Thymus (tissue), 11 donors: ENCODE data around the gene CPM. TPM values are rescaled to one million over a fixed set of nuclear protein-coding genes. Genes with fewer than 3 reads are reported as not detected.
A peak's percentile ranks its signal among the peaks of the same experiment; 100 is the strongest.
"Not testable (repeated sequence)": the region's sequence is repeated elsewhere in the genome, so short reads cannot be mapped to it uniquely, and the experiment has no call there.

Experiments used
- DNase-seq, 9 donors: peaks; one replicate each; pipeline ENCODE4 v3.0.0-alpha.2; 2013; ENCODE audit warnings: low spot score in 9 of 9, low read depth in 6 of 9, missing footprints in 1 of 9
- H3K27ac ChIP-seq, 2 donors: one replicate each; pipeline ENCODE4 v1.5.1; 2013; ENCODE audit warnings: control low read depth in 1 of 2, low read depth in 1 of 2, low read length in 1 of 2, mild to moderate bottlenecking in 1 of 2, moderate library complexity in 1 of 2
- H3K27me3 ChIP-seq, 2 donors: one replicate each; pipeline ENCODE4 v1.5.1; 2013; ENCODE audit warnings: low read length in 1 of 2; ENCODE audit not compliant: control insufficient read depth in 2 of 2, insufficient read depth in 1 of 2
- H3K36me3 ChIP-seq, 2 donors: one replicate each; pipeline ENCODE4 v1.5.1; 2013; ENCODE audit warnings: low read length in 1 of 2, mild to moderate bottlenecking in 1 of 2, moderate library complexity in 1 of 2; ENCODE audit not compliant: control insufficient read depth in 2 of 2, insufficient read depth in 2 of 2
- H3K4me1 ChIP-seq, 2 donors: one replicate each; pipeline ENCODE4 v1.5.1; 2013; ENCODE audit warnings: low read length in 2 of 2; ENCODE audit not compliant: control insufficient read depth in 2 of 2, insufficient read depth in 2 of 2
- H3K4me3 ChIP-seq, 2 donors: one replicate each; pipeline ENCODE4 v1.5.1; 2013; ENCODE audit warnings: low read length in 2 of 2, control low read depth in 1 of 2, mild to moderate bottlenecking in 1 of 2
- H3K9me3 ChIP-seq, 2 donors: one replicate each; pipeline ENCODE4 v1.5.1; 2013; ENCODE audit warnings: low read length in 1 of 2, mild to moderate bottlenecking in 1 of 2; ENCODE audit not compliant: control insufficient read depth in 2 of 2, insufficient read depth in 1 of 2
- WGBS: extraction: QIAGEN DNeasy Blood & Tissue Kit; methylation state at CpG from one replicate; pipeline ENCODE4 v1.1.7; 2013; 5-methylcytosine and 5-hydroxymethylcytosine counted together
- polyA plus RNA-seq: library from polyadenylated mRNA; stranded (reverse); fragments of 200-250 nt; gene quantifications from one replicate; pipeline ENCODE4 v1.2.3, GENCODE V29; 2013
- total RNA-seq: library from RNA; stranded (reverse); fragments of 120-200 nt; gene quantifications from one replicate; pipeline ENCODE4 v1.2.4, GENCODE V29; 2013
- donor health status: healthy.

CPM gene
- total and polyA plus RNA-seq, 2 donors: 2.7 to 11.4 TPM

DNA sequence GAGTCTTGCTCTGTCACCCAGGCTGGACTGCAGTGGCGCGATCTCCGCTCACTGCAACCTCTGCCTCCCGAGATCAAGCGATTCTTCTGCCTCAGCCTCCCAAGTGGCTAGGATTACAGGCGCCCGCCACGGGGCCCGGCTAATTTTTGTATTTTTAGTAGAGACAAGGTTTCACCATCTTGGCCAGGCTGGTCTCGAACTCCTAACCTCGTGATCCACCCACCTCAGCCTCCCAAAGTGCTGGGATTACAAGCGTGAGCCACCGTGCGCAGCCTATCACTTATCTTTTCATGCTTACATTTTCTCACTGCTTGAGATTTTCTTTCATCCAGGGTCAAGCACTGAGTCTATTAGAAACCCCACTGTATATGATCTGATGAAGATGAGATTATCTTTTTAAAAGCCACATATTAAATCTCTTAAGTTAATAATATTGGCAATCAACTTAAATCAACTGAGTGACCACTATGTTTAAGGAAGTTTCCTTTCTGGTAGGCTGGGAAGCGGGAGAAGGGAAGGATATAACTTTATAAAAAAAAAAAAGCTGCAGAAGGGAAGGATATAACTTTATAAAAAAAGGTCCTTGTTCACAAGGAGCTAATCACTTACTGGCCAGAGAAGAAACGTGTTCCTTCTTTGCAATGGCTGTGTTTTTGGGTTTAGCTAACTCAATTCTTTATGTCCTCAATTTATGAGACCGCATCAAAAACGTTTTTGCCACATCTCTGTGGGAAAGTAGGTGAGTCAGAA, 126.3 kb downstream of the CPM start:
- Histone ChIP-seq H3K27me3 (no peaks in the 10 kb centered on the region), H3K9me3 (no peaks in the 10 kb centered on the region), H3K36me3 (peaks cover 9 to 17% of the 10 kb centered on the region in 2 donors), H3K4me1 (peaks cover 7 to 44% of the 10 kb centered on the region in 2 donors), H3K27ac (peak overlapping the region; percentile 100), H3K4me3 (peak overlapping the region; percentile 95 to 97)
- DNase-seq: peak in 1 of 9 donors; percentile 27
- 91% methylated on average over 18 of the region's 18 CpGs for WGBS

DNA sequence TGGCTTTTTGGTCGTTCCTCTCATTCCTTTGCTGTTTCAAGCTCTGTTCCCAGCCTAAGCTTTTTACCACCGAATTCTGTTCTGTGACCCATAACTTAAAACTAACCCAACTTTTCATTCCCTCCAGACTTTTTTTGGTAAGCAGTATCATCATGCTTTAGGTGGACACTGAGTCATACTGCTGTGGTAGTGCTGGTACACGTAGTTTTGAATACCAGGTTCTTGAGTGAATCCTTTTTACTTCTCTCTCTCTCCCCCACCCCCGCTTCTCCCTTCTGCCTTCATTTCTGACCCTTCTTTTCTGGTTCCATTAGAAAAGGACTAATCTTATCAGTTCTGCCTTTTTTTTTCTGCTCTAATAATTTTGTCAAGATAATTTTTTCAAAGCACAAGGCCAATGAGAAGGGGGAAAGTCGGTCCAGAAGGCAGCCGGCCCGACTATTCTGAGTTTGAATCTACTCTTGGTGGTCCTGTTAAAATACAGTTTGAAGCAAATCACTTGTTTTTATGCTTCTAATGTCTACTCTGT, 127.3 kb downstream of the CPM start:
- Histone ChIP-seq H3K27me3 (no peaks in the 10 kb centered on the region), H3K9me3 (no peaks in the 10 kb centered on the region), H3K36me3 (peaks cover 9 to 15% of the 10 kb centered on the region in 2 donors), H3K4me3 (no peak overlapping the region), H3K27ac (peak overlapping the region in 1 of 2 donors; percentile 83), H3K4me1 (peaks cover 7 to 44% of the 10 kb centered on the region in 2 donors)
- WGBS: 98% methylated on average over 7 of the region's 7 CpGs
- DNase-seq: no peak

DNA sequence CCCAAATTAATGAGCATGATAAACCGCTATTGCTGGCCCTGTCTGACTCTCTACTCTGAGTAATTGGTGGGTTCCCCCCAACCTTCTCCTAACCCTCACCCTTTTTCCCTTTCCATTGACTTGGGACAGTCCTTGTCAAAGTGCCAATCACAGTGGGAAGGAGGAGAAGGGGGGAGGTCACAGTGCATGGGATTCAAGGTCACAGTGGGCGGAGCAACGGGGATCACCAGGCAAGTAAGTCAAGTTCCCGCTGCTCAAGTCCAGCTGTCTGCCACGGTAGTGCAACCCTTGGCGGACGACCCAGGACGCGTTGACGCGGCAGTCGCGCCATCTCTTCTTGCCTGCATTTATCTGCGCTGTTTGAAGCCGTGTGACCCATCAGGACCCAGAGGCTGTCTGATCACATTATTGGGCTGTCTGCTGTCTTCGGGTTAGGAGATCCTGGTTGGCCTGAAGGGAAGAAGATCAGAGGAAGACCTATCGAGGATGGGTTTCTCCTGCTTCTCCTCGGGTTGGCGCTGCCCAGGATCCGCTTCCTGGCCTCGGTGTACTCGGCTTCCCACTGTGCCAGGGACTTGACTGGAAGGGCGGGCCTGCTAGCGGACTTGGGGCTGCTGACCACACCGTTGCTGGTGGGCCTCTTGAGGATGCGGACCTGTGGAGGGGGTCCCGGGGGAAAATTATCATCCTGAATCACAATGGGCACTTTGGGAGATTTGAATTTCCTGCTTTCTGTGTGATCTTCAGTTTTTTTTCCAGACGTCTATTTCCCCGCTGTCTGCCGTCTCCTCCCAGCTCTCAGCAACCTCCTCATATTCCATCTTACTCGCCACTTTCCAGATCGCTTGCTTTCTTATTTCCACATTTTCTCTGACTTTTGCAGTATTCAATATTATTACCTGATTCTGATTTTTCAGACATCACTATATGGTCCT, 128.0 kb downstream of the CPM start:
- no peak overlapping the region for H3K4me3 ChIP-seq
- peak in 3 of 9 donors; percentile 18 to 35 (median 35) for DNase-seq
- no peaks in the 10 kb centered on the region for H3K9me3 ChIP-seq
- peaks cover 8 to 9% of the 10 kb centered on the region in 2 donors for H3K36me3 ChIP-seq
- peaks cover 7 to 43% of the 10 kb centered on the region in 2 donors for H3K4me1 ChIP-seq
- peak overlapping the region; percentile 42 to 83 for H3K27ac ChIP-seq
- H3K27me3 ChIP-seq: no peaks in the 10 kb centered on the region
- WGBS: 94% methylated on average over 32 of the region's 32 CpGs

DNA sequence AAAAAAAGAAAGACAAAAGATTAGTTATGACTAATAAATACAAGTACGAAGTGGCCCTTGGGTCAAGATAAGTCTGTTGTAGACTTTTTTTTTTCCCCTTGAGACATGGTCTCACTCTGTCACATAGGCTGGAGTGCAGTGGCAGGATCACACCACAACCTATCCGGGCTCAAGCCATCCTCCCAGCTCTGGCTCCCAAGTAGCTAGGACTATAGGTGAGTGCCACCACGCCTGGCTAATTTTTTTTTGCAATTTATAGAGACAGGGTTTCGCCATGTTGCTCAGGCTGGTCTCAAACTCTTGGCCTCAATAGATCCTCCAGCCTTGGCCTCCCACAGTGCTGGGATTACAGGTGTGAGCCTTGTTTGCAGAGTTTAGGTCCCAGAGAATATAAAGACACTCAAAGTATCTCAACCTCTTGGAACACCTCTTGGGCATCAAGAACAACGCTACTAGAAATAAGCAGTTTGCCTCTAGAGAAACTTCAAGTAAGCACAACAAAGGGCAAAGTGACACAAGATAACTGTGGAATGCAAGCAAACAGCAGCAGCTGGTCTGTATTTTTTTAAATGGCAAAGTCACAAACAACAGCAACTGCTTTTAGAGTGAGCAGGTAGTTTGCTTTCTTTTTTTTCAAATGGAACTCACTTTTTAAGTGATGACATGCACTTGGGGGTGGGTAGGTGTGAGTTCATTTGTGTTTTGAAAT, 128.9 kb downstream of the CPM start:
- Histone ChIP-seq H3K9me3 (no peaks in the 10 kb centered on the region), H3K4me3 (no peak overlapping the region), H3K4me1 (peaks cover 7 to 39% of the 10 kb centered on the region in 2 donors), H3K36me3 (peaks cover under 1 to 5% of the 10 kb centered on the region in 2 donors), H3K27me3 (no peaks in the 10 kb centered on the region), H3K27ac (peak overlapping the region; percentile 42 to 83)
- WGBS: 89% methylated on average over 5 of the region's 5 CpGs
- DNase-seq: peak in 4 of 9 donors; percentile 42 to 71 (median 42)

GRCh38 chr12:68802911-68803651, 129.9 kb downstream of the CPM start:
- peaks cover 7 to 36% of the 10 kb centered on the region in 2 donors for H3K4me1 ChIP-seq
- WGBS: 98% methylated on average over 19 of the region's 19 CpGs
- H3K9me3 ChIP-seq, DNase-seq, H3K4me3 ChIP-seq, H3K27me3 ChIP-seq, H3K36me3 ChIP-seq: not testable (repeated sequence)
- peak overlapping the region in 1 of 2 donors; percentile 10 for H3K27ac ChIP-seq

- 97% methylated on average over 2 of the region's 2 CpGs for WGBS
- not testable (repeated sequence) for H3K27ac ChIP-seq, DNase-seq, H3K27me3 ChIP-seq, H3K36me3 ChIP-seq, H3K9me3 ChIP-seq, H3K4me3 ChIP-seq
- H3K4me1 ChIP-seq: peaks cover 7 to 32% of the 10 kb centered on the region in 2 donors
Observed at GRCh38 chr12:68802372-68802745, 130.6 kb downstream of the CPM start.

Other genes with a start within 250 kb of the CPM start
- gene NUP107, start 246.2 kb downstream of the CPM start, total RNA-seq: 83.3 TPM
- 33.8 TPM for gene NUP107, start 246.2 kb downstream of the CPM start, polyA plus RNA-seq
- 6.6 TPM for gene SLC35E3, start 187.0 kb downstream of the CPM start, total RNA-seq
- gene SLC35E3, start 187.0 kb downstream of the CPM start, polyA plus RNA-seq: 8.8 TPM
- 63.6 TPM for gene MDM2, start 125.0 kb downstream of the CPM start, total RNA-seq
- gene MDM2, start 125.0 kb downstream of the CPM start, polyA plus RNA-seq: 121 TPM